DMS79 treated with DMSO at 0.1 percent for 48 hours (cell line): Measurements from ENCODE around the gene DCDC2C.
A peak's percentile ranks its signal among the peaks of the same experiment; 100 is the strongest.

ENCODE experiments used
- DNase-seq: peaks from one replicate; lab custom pipeline; 2025; lab: John Stamatoyannopoulos, UW

The DCDC2C gene

DNA sequence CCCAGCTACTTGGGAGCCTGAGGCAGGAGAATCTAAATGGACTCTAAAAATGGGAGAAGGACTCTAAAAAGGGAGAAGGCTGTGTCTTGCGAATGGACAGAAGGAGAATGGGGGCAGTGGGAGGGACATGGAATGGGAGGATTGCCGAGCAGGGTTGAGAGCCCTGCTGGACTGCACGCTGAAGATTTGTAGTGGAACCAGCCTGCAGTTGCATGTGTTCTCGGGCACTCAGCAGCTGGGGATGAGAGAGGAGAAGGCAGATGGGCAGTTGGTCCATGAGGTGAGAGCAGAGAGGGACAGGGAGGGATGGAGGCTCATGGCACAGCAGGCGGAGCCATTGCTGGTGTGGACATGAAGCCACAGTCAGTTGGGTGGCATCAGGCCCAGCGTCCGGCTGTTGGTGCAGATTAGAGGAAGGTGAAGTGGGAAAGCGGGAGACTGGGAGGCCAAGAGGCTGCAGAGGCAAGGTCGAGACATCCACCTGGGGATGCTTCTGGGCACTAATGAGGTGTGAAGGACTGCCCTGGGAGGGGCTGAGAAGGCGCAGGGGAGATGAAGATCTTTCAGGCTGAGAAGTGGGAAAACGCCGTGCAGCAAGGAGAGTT, 40.7 kb downstream of the DCDC2C start:
- DNase-seq = no peak

DNA sequence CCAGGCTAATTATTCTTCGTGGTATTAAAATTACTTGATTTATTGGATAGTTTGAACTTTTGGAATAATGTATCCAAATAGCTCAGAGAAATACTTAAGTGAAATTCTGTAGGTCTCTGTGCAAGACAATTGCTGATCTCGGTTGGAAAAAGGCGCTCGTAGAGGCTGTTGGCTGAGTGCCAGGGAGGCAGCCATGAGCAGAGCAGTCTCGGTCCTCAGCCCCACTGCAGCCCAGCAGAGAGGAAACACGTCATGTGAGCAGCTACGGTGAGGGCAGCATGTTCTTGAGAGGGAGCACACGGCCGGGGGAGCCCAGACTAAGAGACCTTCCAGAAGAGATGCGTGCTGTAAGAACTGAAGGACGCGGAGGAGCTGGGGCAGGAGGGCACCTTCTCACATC, 42.5 kb downstream of the DCDC2C start:
- DNase-seq = no peak

DNA sequence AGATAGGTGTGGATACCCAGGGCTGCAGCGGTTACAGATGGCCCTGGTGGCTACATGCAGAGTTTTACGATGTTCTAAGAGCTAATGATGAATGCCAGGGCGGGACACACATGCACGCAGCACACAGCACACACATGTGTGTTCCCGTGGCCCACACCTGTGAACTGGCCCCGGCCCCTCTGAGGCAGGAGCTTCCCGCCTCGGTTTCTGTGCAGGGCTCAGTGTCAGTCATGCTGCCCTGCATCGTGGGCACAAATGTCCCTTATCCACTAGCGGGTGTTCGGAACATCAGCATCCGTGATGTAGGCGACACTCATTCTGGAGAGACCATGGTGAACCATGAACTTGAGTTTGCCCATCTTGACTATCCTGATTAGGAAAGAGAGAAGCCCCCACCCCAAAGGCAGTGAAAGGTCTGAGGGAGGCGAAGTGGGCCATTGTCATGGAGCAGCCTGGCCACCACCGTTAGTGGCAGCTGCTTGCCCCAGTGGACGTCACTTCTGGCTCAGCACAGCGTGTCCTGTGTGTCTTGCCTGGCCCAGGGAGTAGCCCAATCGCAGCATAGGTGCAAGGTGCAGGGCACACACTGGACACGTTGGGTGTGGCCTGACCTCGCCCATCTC, 43.8 kb downstream of the DCDC2C start:
- DNase-seq = no peak

DNA sequence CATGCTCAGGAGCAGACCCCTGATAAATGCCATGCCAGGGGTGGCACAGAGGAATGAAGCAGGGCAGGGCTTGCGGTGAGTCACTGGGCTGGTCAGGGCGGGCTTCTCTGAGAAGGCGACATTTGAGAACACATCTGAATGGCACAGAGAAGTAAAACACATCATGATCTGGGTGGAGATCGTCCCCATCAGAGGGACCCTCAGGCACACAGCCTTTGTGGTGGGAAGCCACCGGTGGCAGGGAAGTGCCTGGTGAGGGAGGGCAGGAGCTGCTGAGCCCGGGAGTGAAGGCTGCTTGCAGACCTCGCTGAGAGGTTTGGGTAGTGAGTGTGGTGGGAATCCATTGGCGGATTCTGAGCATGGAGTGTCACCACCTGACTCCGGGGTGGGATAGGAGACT, 44.5 kb downstream of the DCDC2C start:
- DNase-seq = no peak

DNA sequence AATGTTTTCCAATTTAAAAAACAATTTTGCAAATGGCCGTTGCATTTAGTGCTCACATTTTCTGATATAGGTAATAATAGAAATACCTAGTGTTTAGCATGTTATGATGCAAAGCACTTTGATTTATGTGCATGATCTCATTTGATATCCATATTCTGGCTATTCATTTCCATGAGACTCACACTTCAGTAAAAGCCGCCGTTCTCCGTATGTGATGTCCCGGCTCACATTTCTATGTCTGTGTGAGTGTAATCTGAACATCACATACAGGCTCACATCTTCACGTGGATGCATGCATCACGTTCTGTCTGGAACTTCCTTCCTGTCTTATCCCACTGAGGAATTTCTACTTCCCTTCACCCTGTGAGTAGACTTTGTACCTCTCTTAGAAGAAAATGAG, 45.8 kb downstream of the DCDC2C start:
- DNase-seq = no peak

DNA sequence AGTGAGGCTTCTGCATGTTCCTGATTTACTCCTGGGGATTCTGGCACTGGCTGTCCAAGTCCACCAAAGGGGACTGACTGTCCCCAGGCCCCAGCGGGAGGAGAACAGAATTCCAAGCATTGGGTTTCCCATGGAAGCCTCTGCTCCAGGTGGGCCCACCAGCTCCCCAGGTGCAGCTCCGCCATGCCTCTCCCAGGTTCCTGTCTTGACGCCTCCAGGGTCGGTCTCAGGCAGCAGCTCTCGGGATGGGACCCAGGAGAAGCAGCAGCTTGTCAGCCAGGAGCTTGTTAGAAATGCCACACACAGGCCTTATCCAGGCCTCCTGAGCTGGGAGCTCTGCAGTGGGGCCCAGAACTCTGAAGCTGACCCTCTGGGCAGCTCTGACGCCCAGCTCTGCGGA, 47.9 kb downstream of the DCDC2C start:
- DNase-seq = no peak

DNA sequence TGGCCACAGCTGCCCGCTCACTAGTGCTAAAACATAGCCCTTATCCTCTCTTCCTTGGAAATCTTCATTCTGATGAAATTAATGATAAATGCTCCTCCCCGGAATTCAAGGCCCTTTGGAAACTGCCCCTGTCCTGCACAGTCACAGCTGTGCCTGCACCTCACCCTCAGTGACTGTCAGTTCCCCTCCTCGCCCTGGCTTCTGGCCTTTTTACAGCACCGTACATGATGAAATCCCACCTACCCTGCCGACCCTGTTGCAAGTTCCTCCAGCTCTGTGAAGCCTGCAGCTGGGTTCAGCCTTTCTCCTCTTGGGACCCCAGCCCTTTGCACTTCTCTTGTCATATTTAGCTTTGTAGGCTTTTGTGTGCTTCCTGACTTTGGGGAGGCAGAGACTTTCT, 48.4 kb downstream of the DCDC2C start:
- no peak for DNase-seq

DNA sequence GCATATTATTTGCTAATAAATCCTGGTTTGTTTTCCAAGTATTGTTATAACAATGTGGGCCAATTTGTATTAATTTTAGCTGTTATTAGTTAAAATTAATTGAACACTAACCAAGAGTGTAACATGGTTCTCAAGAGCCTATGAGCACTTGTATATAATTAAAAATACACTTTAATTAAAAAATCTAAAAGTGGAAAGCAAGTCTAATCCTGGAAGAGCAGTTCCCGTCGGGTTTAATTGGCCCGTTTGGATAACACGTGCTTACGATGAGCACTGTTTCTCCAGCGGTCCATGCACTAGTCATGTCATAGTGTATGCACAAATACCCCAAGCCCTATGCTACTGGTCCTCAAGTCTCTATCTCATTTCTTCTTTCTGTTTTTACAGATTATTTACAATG, 49.0 kb downstream of the DCDC2C start:
- DNase-seq = no peak

DNA sequence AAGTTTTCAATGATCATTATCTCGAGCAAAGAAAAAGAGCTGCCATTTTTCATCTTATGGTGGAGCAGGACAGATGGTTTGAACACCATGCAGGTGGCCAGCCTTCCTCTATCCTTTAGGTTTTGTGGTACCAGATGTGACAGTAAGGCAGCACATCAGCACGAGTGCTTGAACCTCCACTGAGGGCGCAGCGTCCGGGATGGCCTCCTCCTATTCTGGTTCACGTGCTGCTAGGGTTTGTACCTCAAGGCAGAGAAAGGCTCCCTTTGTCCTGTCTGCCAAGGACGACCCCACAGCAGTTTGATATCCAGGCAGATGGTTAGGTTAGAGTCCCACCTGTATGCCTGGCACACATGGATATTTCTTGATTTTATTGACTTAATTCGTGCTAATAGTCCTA, 50.2 kb downstream of the DCDC2C start:
- DNase-seq = no peak

DNA sequence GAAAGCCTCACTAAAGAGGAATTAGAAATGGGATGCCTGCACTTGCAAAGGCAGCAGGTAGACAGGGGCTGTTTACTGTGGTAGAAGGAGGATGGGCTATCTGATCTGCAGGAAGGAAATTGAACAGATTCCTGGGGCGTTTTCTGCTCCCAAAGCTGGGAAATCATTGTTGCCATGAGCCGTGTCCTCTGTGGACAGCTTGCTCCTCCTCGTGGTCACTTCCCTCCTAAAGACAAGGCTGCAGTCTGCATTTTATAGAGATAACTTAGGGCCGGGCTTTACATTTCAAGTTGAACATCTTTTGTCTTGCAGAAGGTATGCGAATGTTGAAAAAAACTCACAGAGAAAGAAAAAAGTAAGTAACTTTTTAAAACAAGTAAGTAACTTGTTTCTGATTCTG, 50.9 kb downstream of the DCDC2C start:
- no peak for DNase-seq

DNA sequence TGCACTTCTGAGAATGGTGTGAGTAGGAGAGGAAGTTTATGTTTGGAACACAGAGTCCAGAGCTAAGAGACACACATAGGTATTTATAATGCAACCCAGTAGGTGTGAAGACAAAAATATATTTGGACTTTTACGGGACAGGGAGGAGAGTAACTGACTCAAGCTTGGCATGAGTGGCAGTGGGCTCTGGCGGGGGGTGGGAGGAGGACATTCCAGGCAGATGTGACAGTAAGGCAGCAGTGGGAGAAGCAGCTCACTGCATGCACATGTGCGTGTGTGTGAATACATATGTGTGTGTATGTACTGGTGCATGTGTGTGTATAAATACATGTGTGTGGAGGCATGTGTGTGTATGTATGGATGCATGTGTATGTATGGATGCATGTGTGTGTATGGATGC, 51.4 kb downstream of the DCDC2C start:
- DNase-seq = no peak

DNA sequence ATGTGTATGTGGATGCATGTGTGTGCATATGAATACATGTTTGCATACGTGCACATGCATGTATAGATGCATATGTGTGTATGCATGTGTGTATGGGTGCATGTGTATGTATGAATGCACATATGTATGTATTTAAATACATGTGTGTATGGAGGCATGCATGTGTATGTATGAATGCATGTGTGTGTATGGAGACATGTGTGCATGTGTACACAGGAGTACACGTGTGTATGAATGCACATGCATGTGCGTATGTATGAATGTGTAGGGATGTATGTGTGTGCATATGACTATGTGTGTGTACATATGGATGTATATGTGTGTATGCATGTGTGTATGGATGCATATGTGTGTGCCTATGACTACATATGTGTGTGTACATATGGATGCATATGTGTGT, 51.9 kb downstream of the DCDC2C start:
- no peak for DNase-seq

DNA sequence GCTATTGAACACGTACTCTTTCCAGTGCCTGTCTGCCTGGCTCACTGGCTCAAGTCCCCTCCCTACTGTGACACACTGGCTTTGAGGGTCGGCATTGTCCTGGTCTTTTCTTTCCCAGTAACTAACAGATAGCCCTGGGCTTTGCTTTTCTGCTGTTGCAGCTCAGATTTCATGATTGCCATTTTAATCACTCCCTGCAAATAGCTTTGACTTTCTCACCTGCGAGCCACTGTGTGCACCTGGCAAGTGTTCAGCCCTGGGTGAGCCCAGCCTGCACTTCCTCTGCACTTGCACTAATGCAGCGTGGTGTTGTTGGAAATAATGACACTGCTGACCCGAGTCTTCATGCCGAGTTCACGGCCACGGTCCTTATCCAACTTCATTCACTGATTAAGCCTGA, 52.9 kb downstream of the DCDC2C start:
- peak; percentile 87 for DNase-seq

DNA sequence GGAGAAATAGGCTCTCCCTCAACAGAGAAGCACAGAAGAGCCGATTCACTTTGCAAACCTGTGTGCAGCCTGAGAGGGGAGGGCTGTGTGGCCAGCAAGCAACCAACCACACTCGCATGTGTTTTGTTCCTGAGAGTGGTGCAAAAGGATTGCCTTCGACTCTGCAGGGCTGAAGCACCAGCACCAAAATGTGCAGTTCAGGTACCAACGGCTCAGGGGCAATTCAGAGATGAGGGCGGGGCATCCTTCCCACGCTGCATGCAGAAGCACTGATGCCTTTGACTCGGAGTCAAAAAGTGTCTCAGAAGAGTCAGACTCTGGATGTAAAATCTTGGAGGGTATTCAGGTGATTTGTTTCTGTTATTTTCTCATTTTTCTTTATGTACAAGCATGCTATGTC, 55.5 kb downstream of the DCDC2C start:
- no peak for DNase-seq

DNA sequence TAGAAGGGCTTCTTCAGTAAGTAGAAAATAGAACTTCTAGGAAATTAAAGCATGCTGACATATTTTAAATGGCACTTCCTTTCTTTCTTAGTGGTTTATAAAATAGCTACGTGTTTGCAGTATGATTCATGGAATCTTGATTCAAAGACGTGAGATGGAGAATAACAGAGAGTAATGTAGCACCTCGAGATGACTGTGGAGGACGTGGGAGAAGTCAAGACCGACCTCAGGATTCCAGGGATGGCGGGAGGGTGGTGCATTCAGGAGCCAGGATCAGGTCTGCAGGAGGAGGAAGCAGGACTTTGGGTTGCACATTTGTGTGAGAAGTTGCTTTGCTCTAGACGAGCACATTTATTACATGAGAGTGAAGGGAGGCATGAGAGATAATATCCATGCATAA, 56.0 kb downstream of the DCDC2C start:
- no peak for DNase-seq

DNA sequence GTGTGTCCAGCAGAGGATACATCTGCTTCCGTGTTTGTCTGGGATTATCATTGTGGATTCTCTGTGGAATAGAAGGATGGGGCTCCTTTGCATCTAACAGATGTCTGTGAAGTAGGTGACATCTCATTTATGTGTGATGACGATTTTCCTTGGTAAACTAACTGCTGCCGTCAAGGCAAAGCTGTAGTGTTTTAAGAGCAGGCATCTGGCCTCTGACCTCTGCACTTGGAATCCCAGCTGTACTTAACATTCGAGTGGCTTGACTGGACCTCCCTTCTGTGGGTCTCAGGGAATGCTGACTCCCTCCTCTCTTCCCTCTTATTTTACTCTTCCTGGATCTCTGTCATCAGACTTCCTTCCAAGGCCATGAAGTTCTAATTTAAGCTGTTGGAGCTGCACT, 56.4 kb downstream of the DCDC2C start:
- no peak for DNase-seq

DNA sequence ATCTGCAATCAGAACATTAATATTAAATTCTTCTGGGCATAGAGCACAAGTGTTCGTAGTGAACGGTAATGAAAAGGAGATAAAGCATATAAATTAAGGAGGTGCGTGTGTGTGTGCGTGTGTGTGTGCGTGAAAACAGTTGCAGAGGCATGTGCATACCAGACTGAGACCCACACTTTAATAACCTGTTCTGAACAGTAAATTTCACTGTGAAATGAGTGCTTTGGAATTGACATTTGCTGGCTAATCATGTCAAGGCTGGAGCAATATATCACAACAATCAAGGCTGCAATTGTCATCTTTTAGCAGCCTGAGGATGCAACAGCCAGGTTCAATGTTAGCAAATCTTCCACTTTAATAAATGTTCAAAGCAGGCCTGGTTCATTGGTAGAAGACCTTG, 57.9 kb downstream of the DCDC2C start:
- no peak for DNase-seq

DNA sequence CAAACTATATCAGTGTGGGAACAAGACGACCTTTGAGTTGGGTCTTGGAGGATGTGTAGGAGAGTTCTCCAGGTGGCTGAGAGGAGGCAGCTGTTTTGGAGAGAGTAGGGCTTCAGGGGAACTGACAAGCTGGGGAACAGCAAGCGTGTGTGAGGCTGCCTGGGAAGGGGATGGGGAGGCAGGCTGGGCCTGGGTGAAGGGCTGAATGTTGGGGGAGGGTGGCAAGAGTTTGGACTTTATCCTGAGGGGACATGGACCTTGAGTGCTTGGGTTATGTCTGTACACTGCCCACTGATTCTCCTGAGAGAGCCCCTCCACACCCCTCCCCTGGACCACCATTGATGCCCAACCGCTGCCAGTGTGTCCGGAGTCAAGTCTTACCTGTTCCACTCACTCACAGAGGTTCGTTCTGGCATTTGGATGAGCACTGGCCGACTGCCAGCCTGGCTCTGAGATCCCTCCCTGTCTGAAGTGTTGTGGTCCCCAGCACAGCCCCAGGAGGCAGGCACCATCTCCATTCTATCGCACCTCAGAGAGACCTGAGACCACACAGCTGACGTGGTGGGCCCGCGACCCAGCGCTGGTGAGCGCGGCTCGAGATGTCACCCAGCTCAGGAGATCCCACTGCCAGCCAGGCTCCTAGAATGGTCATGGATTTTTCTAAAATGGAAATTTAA, 59.5 kb downstream of the DCDC2C start:
- DNase-seq = no peak

DNA sequence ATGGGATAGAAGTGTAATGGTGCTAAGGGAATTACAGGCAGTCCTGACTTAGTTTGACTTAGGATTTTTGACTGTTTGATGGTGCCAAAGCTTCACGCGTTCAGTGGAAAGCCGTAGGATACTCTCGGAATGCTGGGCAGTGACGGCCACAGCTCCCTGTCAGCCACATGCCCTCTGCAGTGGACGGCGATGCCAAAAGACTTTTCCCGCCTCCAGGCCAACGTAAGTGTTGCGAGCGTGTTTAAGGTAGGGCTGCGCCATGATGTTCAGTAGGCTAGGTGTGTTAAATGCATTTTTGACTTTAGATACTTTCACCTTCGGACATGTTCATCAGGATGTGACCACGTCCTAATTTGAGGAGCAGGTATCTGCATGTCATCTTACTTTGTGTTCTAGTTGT, 63.4 kb downstream of the DCDC2C start:
- no peak for DNase-seq

DNA sequence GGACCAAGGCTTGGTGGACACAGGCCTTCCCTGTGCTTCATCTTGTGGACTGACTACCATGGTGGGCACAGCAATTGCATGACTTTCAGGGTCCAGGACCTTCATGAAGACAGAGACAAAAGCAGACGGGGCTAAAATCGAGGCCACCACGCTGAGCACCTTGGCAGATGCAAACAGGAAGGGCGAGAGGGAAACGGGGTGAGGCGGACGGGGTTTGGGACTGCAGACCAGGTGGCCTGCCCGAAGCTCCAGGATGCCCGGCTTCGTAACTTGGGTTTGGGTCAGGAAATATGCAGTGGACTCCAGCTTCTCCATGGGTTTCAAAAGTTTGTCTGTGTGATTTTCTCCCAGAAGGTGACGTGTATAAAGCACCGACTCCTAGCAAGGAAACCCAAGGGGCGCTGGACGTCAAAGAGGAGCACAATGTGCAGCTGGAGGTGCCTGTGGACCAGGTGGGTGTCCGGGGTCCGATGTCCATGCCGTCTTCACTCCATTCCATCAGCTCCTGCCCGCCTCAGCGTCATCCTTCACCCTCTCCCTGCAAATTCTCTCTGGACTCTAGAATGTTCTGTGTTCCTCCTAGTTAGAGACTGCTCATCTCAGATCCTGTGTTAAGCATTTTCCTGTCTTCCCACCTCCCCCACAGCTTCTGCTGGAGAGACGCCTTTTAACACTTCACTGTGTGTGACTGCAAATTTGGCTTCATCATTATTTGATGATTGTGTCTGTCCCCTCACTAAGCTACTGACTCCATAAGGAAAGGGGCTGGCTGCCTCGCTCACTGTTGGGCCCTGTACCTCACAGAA, 65.8 kb downstream of the DCDC2C start:
- DNase-seq = no peak

DNA sequence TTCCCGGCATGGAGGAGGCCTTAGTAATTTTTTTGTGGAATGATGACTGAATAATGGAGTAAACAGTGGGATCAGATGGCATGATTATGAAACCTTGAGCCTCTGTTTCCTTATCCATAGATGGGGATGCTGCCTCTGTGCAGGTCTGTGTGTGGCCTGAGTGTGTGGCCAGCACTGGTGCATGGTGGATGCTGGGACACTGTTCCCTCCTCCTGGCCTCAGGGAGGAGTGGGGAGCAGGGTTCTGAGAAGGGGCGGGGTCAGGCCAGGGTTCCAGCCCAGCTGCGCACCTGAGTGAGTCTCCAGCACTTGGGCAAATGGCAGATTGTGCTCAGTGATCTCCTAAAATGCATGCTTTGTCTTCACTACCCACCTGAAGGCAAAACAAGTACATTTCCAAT, 66.4 kb downstream of the DCDC2C start:
- DNase-seq = no peak

DNA sequence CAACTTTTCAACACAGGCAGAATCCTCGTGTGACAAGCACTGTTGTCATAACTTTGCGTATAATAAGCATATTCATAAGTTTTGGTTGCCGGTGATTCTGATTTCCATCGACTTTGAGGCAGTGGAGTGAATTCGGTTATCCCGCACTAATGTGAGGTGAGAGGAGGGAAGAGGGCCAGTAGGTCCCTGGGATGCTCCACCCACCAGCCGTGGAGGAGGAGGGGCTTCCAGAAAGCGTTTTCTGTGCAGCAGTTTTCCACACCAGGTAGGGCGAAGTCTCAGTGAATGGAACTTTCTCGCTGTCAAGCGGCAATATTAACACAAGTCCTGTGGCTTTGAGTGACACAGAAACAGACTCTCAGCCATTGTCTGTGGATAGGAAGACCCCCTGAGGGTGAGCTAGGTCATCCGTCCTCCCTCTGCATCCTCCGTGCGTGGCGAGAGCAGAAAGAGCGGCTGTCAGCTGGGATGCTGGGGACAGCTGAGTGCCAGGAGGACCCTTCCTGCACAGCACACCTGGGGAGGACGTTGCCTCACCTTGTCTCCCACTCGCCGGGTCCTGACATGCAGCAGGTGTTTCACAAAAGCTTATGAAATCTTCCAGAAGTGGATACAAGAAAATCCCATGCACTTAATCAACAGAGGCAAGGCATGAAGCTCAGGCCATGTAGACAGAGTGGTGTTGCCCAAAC, 67.5 kb downstream of the DCDC2C start:
- DNase-seq = no peak
